Activated T-cell treated with anti-CD3 and anti-CD28 coated beads, Interleukin-2, amount 50 U/mL, for 1 hour (primary cell): ENCODE data around the gene HEATR5A.
"Not testable (repeated sequence)": the region's sequence is repeated elsewhere in the genome, so short reads cannot be mapped to it uniquely, and the experiment has no call there.

Experiments used
- DNase-seq: peaks from one replicate; pipeline ENCODE4 v3.0.0-alpha.2; 2020

The HEATR5A gene

DNA sequence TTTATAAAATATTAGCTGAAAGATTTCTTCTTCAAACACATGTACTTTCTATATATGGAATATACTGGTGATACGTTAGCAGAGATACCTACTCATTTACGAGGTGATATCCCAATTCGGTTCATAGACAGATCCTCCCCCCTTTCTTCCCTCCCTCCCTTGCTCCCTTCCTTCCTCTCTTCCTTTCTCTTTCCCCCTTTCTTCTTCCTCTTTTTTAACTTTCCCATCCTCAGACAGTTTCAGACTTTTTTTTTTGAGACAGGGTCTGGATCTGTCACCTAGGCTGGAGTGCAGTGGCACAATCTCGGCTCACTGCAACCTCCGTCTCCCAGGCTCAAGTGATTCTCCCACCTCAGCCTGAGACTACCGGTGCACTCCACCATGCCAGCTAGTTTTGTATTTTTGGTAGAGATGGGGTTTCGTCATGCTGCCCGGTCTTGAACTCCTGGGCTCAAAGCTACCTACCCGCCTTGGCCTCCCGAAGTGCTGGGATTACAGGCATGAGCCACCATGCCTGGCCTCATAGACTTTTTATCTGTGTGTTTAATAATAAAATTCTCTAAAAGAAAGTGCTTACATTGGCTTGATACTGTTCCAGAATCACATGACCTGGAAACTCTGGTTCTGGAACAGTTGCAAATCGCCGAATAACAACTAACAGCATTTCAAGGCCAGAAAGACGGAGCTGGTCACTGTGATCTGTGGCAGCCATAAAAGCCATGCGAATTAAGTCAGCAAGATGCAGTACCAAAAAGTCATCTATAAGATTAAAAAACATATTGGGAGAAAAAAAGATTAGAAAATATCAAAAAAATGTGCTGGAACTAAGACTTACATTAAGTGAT, 99.2 kb downstream of the HEATR5A start:
- DNase-seq: no peak

DNA sequence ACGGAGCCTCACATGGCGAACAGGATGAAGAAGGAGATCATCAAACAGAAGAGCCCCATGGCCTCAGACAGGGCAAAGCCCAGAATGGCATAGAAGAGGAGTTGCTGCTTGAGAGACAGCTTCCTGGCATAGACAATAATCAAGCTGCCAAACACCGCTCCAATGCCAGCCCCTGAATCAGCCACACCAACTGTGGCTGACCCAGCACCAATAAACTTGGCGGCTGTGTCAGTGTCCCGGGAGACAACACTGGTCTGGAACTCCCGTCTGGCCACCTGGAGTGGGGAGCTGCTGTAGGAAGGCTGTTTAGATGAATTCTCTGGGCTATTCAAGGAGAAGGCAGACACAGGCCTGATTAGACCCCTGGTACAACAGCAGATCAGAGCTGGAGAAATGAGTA, 100.1 kb downstream of the HEATR5A start:
- DNase-seq: no peak

DNA sequence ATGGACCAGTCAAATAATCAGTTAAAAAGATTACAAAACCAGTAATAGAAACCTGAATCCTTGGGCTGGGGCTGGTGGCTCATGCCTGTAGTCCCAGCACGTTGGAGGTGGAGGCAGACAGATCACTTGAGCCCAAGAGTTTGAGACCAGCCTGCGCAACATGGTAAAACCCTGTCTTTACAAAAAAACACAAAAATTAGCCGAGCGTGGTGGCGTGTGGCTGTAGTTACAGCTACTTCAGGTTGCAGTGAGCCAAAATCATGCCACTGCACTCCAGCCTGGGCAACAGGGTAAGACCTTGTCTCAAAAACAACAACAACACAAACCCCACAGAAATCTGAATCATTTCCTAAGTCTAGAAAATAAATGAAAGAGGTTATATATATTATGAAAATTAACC, 100.6 kb downstream of the HEATR5A start:
- no peak for DNase-seq

DNA sequence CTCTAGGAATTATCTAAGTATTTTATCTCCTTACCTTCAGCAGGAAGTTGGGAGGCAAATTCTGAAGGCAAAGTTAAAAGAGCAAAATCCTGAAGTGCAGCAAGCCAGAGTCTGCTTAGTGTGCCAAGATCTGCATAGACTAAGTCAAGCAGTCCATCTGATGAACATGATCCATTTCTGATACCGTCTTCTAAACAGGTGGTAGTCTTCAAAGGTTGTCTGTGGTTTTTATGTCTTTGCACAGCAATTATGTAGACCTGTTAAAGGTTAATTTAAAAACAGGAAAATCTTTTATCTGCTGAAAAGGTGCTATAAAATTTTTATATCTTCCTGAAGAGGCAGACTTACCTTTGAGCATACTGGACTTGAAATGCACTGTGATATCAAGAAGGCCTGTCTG, 107.4 kb downstream of the HEATR5A start:
- no peak for DNase-seq

DNA sequence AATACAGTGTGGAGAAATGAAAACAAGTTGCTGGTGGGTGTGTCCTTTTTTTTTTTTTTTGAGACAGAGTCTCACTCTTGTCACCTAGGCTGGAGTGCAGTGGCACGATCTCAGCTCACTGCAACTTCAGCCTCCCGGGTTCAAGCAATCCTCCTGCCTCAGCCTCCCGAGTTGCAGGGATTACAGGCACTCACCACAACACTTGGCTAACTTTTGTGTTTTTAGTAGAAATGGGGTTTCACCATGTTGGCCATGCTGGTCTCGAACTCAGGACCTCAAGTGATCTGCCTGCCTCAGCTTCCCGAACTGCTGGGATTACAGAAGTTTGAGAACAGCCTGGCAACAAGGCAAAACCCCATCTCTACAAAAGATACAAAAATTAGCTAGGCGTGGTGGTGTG, 108.0 kb downstream of the HEATR5A start:
- DNase-seq: not testable (repeated sequence)

DNA sequence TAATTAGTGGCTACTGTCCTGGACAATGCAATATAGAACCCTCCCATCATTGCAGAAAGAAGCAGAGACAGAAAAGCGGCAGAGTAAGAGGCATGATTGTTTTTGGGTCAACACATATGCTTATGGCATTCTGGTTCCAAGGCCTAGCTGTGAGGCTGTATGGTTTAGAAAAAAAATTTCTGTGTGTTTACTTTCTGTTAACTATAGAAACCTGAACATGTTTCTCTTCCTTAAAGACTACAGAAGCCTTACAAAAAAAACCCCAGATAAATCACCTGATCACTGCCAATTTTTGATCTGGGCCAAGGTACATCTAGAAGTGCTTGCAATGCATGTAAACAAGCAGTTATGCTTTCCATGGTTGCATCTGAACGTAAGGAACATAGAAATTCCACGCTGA, 112.7 kb downstream of the HEATR5A start:
- DNase-seq: no peak

DNA sequence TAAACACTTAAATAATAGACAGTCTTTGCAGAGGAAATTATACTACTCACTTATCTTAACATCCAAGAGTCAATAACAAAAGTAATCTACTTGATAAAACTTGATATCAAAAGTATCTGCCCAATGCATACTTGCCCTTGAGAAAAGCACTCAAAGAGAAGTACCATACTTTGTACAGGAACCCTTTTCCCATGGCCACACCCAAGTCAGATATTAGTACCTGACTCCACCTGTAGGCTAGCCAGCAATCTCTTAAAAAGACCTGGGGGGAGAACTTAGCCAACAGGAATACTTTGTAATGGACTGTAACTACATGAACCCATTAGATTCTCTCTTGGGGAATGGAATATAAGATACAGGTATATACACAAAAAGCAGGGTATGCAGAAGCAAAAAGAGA, 113.2 kb downstream of the HEATR5A start:
- no peak for DNase-seq

DNA sequence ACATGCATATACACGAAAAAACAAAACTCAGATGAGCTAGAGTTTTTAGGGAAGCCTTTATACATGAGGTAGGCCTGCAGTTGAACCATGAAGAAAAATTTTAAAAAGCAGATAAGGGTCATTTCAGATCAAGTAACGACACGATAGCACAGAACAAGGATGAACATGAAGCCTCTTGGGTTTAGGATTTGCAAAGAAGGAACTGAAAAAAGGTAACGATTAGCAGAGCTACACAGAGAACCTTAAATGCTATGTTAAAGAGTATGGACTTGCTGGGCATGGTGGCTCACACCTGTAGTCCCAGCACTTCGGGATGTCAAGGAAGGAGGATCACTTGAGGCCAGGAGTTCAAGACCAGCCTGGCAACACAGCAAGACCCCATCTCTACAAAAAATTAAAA, 116.7 kb downstream of the HEATR5A start:
- no peak for DNase-seq

DNA sequence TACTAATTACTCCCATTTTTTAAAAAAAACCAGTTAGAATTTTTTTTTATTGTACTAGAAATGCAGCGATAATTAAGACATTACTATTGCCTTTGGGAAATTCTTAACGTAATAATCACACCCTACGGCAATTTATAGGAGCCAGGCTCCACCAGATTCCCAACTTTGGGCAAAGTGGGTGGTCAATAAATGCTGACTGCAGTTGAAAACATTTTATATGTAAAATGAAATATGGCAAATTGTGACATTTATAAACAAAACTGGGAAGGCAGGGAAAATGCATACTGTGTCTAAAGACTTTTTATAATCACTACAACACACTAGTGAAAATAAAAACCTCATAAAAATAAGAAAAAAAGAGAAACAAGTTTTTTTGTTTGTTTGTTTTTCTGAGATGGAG, 119.5 kb downstream of the HEATR5A start:
- no peak for DNase-seq

DNA sequence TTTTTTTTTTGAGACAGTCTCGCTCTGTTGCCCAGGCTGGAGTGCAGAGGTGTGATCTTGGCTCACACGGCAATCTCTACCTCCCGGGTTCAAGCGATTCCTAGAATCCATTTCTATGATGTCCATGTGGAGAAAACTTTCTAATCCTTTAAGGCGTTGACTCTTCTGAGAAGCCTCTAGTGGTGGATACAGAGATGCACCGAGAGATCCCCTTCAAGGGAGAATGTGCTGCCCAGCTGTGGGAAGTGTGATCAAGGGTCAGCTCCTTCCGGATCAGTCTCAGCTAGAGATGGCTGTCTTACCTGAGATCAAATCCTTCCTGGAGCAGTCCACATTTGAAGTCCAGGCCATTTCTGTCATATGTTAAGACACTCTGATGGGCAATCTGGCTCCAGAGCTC, 120.1 kb downstream of the HEATR5A start:
- no peak for DNase-seq

DNA sequence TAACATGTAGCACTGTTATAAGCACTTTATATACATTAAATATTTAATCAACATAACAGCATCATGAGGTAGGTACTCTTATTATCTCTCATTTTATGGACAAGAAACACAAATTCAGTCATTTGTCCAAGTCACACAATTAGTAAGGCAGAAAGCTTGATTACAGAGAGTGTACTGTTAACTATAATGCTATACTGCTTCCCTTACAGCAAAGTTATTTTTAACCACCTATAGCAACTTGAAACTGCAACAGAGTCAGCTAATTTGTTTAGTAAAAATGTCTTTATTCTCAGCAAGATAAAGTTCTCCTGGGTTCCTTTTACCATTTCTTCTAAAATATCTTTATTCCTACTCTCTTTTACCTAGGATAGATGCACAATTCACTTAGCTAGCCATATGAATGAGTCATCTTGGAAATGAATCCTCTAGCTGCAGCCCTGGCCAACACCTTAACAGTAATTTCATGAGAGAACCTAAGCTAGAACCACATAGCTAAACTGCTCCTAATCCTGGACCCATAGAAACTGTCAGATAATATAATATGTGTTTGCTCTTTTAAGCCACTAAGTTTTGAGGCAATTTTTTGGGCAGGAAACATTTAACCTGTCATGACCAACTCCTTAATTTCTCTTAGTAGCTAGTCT, 122.5 kb downstream of the HEATR5A start:
- DNase-seq: no peak

DNA sequence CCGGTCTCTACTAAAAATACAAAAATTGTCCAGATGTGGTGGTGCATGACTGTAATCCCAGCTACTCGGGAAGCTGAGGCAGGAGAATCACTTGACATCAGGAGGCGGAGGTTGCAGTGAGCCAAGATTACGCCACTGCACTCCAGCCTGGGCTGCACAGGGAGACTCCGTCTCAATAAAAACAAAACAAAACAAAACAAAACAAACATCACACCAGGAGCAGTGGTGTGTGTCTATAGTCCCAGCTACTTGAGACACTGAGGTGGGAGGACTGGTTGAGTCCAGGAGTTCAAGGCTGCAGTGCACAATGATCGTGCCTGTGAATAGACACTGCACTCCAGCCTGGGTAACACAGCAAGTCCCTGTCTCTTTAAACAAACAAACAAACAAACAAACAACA, 123.2 kb downstream of the HEATR5A start:
- DNase-seq: no peak

DNA sequence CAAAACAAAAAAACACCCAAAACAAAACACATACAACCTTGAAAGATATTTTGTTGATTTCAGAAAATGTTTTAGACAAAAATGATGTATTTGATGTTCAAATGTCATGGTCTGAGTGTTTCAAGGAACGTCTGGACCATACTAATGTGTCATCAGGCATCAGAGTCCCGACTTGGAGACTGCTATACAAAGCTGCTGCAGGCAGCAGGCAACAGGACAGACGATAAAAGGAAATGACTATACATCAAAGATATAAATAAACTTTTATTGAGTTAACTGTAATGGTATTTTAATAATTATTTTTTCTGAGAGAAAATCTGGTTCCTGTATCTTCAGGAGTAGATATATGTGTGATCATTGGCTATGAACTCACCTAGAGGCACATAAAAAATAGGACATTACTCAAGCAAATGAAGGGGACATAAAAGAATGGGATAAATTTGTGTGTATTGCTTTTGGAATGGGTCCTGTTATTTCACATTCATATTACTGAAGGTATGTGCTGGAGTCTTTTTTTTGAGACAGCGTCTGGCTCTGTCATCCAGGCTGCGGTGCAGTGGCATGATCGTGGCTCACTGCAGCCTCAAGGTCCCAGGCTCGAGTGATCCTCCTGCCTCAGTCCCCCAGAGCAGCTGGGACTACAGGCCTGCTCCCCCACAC, 125.5 kb downstream of the HEATR5A start:
- no peak for DNase-seq

DNA sequence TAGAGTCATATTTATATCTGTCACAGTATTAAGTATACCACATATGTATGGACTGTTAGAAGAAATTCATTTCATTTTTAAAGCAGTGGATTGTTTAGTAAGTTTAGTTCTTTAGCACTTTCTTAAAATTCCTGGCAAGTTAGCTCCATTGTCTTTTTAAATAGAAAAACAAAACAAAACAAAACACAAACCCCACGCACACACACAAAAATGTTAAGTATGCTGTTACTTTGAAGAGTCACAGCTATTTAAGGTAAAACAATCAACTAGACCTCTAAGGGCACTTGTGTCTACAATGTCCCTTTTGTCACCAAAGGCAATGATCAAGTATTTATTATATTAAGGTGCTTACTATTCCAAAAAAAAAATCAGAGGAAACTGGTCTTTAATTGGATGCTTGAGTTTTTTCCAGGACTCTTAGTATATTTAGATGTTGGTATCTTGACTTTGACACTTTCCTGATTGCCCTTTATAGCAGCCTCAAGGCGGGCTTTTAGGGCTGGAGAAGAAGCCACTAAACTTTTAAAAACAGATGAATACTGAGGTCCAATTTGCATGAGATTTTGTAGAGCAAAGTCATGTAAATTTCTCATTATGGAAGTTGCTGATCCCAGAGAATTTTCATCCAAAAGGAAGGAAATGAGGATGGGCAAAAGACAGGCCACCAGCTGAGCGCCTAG, 127.3 kb downstream of the HEATR5A start:
- no peak for DNase-seq

DNA sequence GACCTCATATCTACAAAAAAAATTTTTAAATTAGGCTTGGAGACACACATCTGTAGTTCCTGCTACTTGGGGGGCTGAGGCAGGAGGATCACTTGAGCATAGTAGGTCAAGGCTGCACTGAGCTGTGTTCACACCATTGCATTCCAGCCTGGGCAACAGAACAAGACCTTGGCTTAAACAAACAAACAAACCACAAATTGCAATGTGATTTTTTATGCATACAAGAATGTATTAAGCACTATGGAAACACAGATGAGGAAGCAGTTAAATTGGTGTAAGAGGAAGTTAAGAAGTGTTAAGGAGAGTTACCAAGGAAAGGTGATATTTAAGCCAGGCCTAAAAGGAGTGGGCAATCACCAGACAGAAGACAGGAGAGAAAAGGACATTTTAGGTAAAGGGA, 129.1 kb downstream of the HEATR5A start:
- no peak for DNase-seq

DNA sequence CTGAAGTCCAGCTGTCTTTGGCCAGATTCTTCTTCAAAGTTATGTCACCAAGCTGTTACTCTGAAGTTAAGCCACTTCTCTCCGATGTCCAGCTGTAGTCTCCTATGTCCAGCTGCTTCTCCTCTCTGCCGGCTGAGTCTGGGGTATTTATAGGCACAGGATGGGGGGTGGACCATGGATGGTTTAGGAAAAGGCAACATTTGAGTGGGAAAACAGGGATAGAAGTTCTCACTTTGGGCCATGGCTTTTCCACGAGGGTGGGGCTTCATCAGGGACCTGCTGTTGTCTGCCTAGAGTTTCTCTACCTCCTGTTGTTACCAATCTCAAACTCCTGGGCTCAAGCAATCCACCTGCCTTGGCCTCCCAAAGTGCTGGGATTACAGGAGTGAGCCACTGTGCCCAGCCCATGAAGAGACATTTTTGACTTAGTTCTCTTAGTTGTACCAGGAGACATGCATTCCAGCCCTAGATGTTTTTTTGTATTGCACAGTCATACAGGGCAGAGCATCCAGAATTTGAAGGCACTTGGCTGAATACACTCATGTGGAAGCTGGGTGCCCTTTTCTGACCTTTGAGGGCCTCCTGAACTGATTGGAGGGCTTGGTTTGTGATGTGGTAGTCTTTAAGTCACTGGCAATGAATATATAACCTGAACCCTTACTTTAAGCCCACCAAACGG, 132.9 kb downstream of the HEATR5A start:
- DNase-seq: no peak

DNA sequence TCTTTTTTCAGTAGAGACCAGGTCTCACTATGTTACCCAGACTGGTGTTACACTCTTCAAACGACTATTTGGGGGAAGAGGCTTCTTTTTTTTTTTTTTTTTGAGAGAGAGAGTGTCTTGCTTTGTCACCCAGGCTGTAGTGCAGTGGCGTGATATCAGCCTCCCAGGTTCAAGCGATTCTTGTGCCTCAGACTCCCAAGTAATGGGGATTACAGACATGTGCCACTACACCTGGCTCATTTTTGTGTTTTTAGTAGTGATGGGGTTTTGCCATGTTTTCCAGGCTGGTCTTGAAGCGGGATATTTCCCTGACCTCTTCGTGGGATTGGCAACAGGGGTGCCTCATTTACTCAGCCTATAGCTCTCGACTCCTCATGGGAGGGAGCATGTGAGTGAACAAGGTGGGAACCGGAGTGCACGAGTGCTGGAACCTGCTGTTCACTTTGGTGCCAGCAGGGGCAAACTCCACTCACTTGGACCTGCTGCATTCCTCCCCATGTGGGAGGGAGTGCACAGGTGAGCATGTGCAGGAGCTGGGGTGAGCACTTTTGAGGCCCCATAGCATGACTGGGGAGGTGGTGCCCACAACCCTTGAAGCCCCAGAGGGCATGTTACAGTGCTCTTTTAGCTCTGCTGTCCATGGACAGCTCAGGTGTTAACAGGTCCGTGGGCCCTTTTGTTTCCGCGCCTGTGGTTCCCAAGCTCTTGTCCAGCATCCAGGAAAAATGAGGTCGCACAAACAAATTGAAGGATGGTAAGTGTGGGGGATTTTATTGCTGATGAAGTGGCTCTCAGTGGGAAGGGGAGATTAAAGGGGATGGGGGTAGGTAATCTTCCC, 133.7 kb downstream of the HEATR5A start:
- DNase-seq: peak; percentile 22

DNA sequence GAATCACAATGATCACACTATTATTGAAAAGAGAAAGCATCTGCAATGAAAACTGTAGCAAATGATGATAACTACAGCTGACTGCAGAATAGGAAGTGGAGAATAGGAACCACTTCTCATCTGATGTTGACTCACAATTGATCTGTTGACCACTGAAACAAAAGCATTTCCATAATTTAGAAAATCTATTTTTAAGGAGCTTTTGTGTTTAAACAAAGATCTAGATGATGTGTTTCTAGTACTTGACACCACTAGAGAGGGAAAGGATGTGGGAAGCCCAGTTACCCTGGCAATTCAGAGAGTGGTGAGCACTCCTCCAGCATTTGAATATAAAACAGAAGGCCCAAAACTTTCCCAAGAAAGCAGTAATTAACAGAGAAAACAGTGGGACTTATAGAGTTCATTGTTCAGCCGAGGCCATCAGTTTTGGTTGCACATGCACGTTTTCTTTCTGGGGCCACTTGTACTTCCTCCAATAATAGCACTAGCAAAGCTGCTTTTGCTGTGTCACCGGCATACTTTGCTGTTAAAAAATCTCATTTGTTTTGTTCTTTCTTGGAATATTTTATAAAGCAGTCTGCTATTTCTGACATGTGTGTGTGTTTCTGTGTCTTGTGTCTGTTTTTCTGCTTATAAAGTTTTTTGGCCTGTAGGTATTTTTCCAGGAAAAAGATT, 136.6 kb downstream of the HEATR5A start:
- DNase-seq: no peak

DNA sequence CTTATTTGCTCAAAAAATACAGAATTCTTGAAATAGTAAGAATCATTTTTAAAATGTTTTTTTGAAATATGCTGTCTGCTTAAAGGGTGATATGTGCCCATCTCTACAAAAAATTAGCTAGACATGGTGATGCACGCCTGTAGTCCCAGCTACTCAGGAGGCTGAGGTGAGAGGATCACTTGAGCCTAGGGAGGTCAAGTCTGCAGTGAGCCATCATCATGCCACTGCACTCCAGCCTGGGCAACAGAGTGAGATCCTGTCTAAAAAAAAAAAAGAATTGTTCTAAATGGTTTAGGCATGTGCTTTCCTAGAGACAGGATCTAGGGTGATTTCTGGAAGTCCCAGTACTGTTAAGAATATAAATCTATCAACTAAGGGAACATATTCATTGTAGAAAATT, 137.2 kb downstream of the HEATR5A start:
- DNase-seq: no peak

DNA sequence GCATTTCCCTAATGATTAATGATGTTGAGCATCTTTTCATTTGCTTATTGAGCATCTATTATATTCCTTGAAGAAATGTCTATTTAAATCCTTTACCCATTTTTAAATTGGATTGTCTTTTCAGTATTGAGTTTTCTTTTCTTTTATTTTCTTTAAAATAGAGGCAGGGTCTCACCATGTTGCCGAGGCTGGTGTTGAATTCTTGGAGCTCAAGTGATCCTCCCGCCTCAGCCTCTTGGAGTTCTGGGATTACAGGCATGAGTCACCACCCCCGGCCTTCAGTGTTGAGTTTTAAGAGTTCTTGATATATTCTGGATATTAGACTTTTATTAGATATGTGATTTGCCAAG, 139.5 kb downstream of the HEATR5A start:
- DNase-seq: no peak

DNA sequence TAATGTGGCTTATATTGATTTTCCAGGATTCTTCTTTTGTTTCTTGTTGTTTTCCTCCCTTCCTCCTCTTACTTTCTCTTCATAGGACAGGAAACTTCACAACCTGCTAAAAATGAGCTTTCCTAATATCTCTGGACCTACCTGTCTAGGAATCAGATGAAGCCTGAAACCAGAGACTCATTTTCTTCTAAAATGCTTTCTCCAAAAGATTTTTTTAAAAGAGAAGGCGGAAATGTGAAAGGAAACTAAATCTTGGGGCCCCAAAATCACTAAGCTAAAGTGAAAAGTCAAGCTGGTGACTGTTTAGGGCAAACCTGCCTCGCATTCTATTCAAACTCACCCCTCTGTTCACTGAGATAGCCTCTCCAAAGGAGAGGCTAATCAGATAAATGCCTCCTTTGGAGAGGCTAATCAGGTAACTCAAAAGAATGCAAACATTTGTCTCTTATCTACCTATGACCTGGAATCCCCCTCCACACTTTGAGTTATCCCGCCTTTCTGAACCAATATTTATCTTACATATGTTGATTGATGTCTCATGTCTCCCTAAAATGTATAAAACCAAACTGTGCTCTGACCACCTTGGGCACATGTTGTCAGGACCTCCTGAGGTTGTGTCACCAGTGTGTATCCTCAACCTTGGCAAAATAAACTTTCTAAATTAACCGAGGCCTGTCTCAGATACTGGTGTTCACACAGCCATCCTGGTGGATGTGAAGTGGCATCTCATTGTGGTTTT, 140.0 kb downstream of the HEATR5A start:
- DNase-seq: no peak
